BLaER1 treated with 17β-estradiol and CSF1 and Interleukin-3, amounts not matched to agents 10 nM and 100 nM (cell line): ENCODE results near the gene PSMC3IP.
"Not testable (repeated sequence)": the region's sequence is repeated elsewhere in the genome, so short reads cannot be mapped to it uniquely, and the experiment has no call there.

Experiments
- H3K27ac ChIP-seq, 11 experiments: shearing (Covaris generic); formaldehyde crosslinking; 2 replicates each; pipeline ENCODE4 v1.8.1; 2022
- H3K27me3 ChIP-seq, 11 experiments: shearing (Covaris generic); formaldehyde crosslinking; 2 replicates each; pipeline ENCODE4 v1.8.1; 2022
- H3K36me3 ChIP-seq, 11 experiments: shearing (Covaris generic); formaldehyde crosslinking; 2 replicates each; pipeline ENCODE4 v1.8.1; 2022
- H3K4me1 ChIP-seq, 10 experiments: shearing (Covaris generic); formaldehyde crosslinking; 2 replicates each; pipeline ENCODE4 v1.8.1; 2022
- H3K4me2 ChIP-seq, 11 experiments: shearing (Covaris generic); formaldehyde crosslinking; 2 replicates each; pipeline ENCODE4 v1.8.1; 2022
- H3K4me3 ChIP-seq, 10 experiments: shearing (Covaris generic); formaldehyde crosslinking; 2 replicates each; pipeline ENCODE4 v1.8.1; 2022
- H3K9ac ChIP-seq, 11 experiments: shearing (Covaris generic); formaldehyde crosslinking; 2 replicates each; pipeline ENCODE4 v1.8.1; 2022
- H3K9me3 ChIP-seq, 11 experiments: shearing (Covaris generic); formaldehyde crosslinking; replicated peaks in 1 of 11; 2 replicates each; pipeline ENCODE4 v1.8.1; 2022
- H4K20me1 ChIP-seq, 11 experiments: shearing (Covaris generic); formaldehyde crosslinking; 2 replicates each; pipeline ENCODE4 v1.8.1; 2022
- Cebpa-rat ChIP-seq, 11 experiments: shearing (Covaris generic); IDR thresholded peaks; 2 replicates each; pipeline ENCODE4 v1.8.1; 2022

PSMC3IP gene

DNA sequence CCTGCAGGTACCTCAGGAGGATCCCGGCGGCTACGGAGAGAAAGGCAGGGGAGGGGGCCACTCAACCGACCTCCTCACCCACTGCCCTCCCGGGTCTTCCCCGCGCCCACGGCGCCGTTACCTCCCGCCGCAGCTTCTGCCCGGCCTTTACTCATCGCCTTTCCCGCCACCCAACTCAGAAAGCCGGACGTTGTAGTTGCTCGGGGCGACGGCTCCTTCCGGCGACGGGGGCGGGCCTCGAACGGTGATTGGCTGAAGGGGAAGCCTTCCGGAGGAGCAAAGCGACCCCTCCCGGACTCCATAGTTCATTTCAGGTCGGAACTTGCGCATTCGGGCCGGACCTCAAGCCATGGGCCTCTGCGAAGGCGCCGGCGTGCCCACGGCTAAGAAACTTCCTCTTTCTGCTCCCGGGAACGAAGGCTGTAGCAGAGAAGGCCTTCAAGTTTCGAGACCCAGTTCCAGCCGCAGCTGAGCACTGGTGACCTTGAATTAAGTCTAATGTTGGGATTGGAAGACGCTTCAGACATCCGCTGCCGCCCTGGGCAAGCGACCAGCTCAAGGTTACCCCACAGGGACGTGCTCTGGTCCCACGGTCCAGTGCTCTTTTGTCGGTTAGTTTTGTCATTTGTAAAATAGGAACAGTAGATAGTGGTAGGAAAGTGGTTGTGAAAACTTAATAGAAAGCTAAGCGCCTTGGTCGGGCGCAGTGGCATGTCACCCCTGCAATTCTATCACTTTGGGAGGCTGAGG is at the start of gene PSMC3IP:
PSMC3IP (minus strand) TSS at position 198 of the 750 bp plus-strand sequence; CDS start at position 155, 43 bp downstream.
- Histone ChIP-seq H3K4me2 (peak within 1 kb of the TSS; percentile 85 to 98 (median 94)), H4K20me1 (peaks cover 0 to 42% (median 20%) of the 10 kb centered on the region in 11 experiments; a peak in 17 of 22 replicates), H3K9me3 (no peaks in the 10 kb centered on the region), H3K36me3 (peaks cover 58 to 75% (median 69%) of the 10 kb centered on the region in 11 experiments), H3K4me3 (peak within 1 kb of the TSS; percentile 56 to 85 (median 75)), H3K27me3 (no peaks in the 10 kb centered on the region), H3K9ac (peak within 1 kb of the TSS; percentile 84 to 95 (median 90)), H3K4me1 (peaks cover 28 to 73% (median 49%) of the 10 kb centered on the region in 10 experiments), H3K27ac (peak within 1 kb of the TSS; percentile 84 to 97 (median 94))
- TF ChIP-seq Cebpa-rat (IDR thresholded peaks at IDR 0.05): no peak

DNA sequence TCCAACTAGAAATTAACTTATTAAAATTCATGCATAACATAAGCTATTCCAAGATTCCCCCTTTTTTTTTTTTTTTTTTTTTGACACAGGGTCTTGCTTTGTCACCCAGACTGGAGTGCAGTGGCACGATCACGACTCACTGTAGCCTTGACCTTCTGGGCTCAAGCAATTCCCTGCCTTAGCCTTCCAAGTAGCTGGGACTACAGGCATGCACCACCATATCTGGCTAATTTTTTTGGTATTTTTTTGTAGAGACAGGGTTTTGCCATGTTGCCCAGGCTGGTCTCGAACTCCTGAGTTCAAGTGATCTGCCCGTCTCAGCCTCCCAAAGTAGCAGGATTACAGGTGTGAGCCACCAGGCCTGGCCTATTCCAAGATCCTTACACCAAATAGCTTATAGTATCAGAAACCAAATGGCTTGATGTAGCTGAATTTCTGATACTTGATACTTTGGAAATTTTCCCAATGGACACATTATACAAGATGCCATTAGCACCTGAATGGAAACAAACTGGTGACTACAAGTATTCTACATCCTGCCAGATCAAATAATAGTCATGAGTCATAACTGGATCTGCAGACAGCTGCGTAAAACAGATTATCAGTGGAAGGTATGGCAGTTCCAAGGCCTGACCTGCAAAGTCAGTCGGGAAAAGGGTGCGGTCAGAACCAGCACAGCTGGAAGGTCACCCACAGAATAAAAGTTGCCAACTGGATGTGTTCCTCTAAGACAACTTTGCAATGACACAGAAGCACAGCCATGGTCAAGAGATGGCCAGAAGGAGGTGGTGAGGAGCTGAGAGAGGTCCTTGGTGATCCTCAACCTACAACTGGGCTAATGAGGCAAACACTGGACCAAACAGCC is 46.4 kb upstream of the PSMC3IP start:
- no peak for TF ChIP-seq Cebpa-rat (IDR thresholded peaks at IDR 0.05)
- Histone ChIP-seq H3K4me1 (peaks cover 2 to 23% (median 20%) of the 10 kb centered on the region in 10 experiments), H3K4me3 (no peak overlapping the region), H3K4me2 (no peak overlapping the region), H3K9me3 (no peaks in the 10 kb centered on the region), H4K20me1 (no peaks in the 10 kb centered on the region), H3K36me3 (no peaks in the 10 kb centered on the region), H3K27ac (no peak overlapping the region), H3K27me3 (no peaks in the 10 kb centered on the region), H3K9ac (no peak overlapping the region)

- Histone ChIP-seq H3K36me3 (no peaks in the 10 kb centered on the region), H3K4me1 (peaks cover 8 to 30% (median 27%) of the 10 kb centered on the region in 10 experiments), H4K20me1 (no peaks in the 10 kb centered on the region; a peak in 1 of 22 replicates), H3K4me3 (no peak overlapping the region), H3K27me3 (no peaks in the 10 kb centered on the region), H3K27ac (no peak overlapping the region), H3K9me3 (no peaks in the 10 kb centered on the region), H3K9ac (no peak overlapping the region), H3K4me2 (no peak overlapping the region)
- no peak for TF ChIP-seq Cebpa-rat (IDR thresholded peaks at IDR 0.05)
Measured at GRCh38 chr17:42623271-42623670, 45.7 kb upstream of the PSMC3IP start.

- H3K9ac ChIP-seq, H3K27ac ChIP-seq, H3K27me3 ChIP-seq, H3K4me2 ChIP-seq, H4K20me1 ChIP-seq, H3K36me3 ChIP-seq, H3K4me3 ChIP-seq, H3K9me3 ChIP-seq: not testable (repeated sequence)
- H3K4me1 ChIP-seq: peaks cover 15 to 42% (median 40%) of the 10 kb centered on the region in 10 experiments
Measured at GRCh38 chr17:42621987-42622386, 44.5 kb upstream of the PSMC3IP start.

DNA sequence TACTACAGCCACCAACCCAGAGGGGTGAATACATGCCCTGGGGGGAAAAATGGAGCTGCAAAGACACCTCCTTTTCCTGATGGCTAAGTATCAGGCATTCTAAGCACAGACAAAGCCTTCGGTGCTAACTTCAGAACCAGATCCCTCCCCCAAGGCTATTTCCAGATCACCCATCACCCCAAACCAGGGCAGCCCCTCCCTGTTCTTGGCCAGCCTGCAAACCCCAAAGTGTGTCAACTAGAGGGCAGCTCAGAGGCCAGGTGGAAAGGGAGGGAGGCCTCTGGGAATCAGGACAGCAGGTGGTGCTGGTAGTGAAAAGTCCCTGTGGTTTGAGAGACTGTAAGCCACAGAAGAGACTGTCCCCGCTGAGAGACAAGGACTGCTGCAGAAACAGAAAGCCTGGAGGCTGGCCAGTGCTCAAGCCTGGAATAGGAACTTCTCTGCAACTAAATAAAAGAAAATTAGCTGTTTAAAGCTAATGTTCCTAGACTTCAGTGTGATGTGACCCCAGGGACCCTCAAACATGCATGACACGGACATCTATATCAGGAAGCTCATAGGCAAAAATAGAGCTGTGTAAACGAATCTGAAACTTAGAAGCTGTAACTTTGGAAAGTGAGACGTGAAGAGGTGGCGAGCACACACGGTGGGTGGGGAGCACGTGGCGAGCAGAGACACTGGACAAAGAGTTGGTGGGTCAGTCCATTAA is 41.1 kb upstream of the PSMC3IP start:
- no peaks in the 10 kb centered on the region; a peak in 2 of 22 replicates for H4K20me1 ChIP-seq
- H3K9ac ChIP-seq: peak overlapping the region in 8 of 11 experiments; percentile 6 to 56 (median 46); a peak in 14 of 22 replicates
- peak overlapping the region in 7 of 11 experiments; percentile 4 to 63 (median 53); a peak in 12 of 22 replicates for H3K27ac ChIP-seq
- TF ChIP-seq Cebpa-rat (IDR thresholded peaks at IDR 0.05): no peak
- H3K27me3 ChIP-seq: no peaks in the 10 kb centered on the region
- peaks cover 24 to 28% (median 25%) of the 10 kb centered on the region in 11 experiments for H3K36me3 ChIP-seq
- no peaks in the 10 kb centered on the region for H3K9me3 ChIP-seq
- peak overlapping the region; percentile 19 to 89 (median 73) for H3K4me2 ChIP-seq
- peak overlapping the region in 3 of 10 experiments; percentile 16 to 30 (median 19); a peak in 5 of 20 replicates for H3K4me3 ChIP-seq
- H3K4me1 ChIP-seq: peaks cover 15 to 47% (median 45%) of the 10 kb centered on the region in 10 experiments

GRCh38 chr17:42617956-42618431 is 40.5 kb upstream of the PSMC3IP start:
- H3K4me3 ChIP-seq: peak overlapping the region in 3 of 10 experiments; percentile 16 to 30 (median 19); a peak in 5 of 20 replicates
- no peaks in the 10 kb centered on the region for H3K9me3 ChIP-seq
- H3K27me3 ChIP-seq: no peaks in the 10 kb centered on the region
- peak overlapping the region in 7 of 11 experiments; percentile 1 to 56 (median 47); a peak in 14 of 22 replicates for H3K9ac ChIP-seq
- peaks cover 15 to 47% (median 45%) of the 10 kb centered on the region in 10 experiments for H3K4me1 ChIP-seq
- peak overlapping the region; percentile 19 to 89 (median 73) for H3K4me2 ChIP-seq
- H3K27ac ChIP-seq: peak overlapping the region in 6 of 11 experiments; percentile 14 to 63 (median 53); a peak in 12 of 22 replicates
- H3K36me3 ChIP-seq: peaks cover 30 to 34% (median 31%) of the 10 kb centered on the region in 11 experiments
- TF ChIP-seq Cebpa-rat (IDR thresholded peaks at IDR 0.05): no peak
- no peaks in the 10 kb centered on the region; a peak in 2 of 22 replicates for H4K20me1 ChIP-seq

GRCh38 chr17:42613699-42614295 is 36.3 kb upstream of the PSMC3IP start:
- Histone ChIP-seq H3K27ac (no peak overlapping the region), H3K9me3 (no peaks in the 10 kb centered on the region), H3K4me1 (peaks cover 20 to 37% (median 32%) of the 10 kb centered on the region in 10 experiments), H3K4me3 (no peak overlapping the region), H3K4me2 (no peak overlapping the region), H3K36me3 (peaks cover 41 to 56% (median 48%) of the 10 kb centered on the region in 11 experiments), H3K27me3 (no peaks in the 10 kb centered on the region), H3K9ac (no peak overlapping the region), H4K20me1 (peaks cover 0 to 3% (median 0%) of the 10 kb centered on the region in 11 experiments; a peak in 3 of 22 replicates)
- TF ChIP-seq Cebpa-rat (IDR thresholded peaks at IDR 0.05): no peak

- no peak overlapping the region for H3K4me3 ChIP-seq
Measured at GRCh38 chr17:42612013-42612412, 34.5 kb upstream of the PSMC3IP start.

DNA sequence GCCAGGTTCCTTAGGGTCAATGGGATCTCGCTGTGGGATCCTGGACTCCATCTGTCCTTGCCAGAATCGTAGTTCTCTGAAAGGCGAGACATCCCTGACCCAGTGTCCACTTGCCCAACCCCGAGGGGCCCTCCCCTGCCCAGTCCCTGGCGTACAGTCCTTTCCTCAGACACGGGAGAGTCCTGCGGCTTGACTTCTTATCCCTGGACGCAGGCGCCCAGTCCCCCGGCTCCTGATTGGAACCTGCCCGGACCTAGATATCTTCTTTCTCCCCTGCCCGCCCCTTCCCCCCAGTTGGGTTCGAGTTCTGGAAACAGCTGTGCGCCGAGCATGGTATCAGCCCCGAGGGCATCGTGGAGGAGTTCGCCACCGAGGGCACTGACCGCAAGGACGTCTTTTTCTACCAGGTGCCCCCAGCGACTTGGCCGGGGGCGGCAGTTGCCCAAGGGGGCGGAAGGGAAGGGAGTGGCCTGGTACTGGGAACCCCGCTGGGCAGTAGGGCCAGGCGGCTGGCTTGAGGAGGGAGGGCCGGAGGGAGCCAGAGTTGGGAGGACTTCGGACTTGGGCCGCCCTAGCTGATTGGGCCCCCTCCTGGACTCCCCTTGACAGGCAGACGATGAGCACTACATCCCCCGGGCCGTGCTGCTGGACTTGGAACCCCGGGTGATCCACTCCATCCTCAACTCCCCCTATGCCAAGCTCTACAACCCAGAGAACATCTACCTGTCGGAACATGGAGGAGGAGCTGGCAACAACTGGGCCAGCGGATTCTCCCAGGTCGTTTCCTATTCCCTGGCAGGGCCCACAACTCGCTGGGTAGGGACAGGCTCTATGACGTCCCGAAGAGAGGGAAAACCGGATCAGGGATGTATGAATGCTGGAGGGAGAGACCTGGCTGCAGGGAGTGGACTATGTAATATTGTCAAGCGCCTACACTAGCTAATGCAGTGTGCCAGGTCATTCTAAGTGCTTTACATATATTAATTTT is 32.6 kb upstream of the PSMC3IP start:
- H3K27me3 ChIP-seq, H3K9me3 ChIP-seq: not testable (repeated sequence)
- Histone ChIP-seq H3K4me1 (peaks cover 30 to 44% (median 39%) of the 10 kb centered on the region in 10 experiments), H3K4me2 (peak overlapping the region; percentile 87 to 96 (median 92)), H4K20me1 (peaks cover 18 to 38% (median 32%) of the 10 kb centered on the region in 11 experiments; a peak in 16 of 22 replicates), H3K9ac (peak overlapping the region; percentile 78 to 94 (median 88)), H3K4me3 (peak overlapping the region; percentile 79 to 96 (median 86)), H3K27ac (peak overlapping the region; percentile 13 to 90 (median 83); a peak in 20 of 22 replicates), H3K36me3 (peaks cover 31 to 45% (median 38%) of the 10 kb centered on the region in 11 experiments)

More at GRCh38 chr17:42612013-42612412, 34.5 kb upstream of the PSMC3IP start:
- TF ChIP-seq Cebpa-rat (IDR thresholded peaks at IDR 0.05): no peak
- H3K4me2 ChIP-seq: no peak overlapping the region
- no peak overlapping the region for H3K27ac ChIP-seq
- peaks cover 1 to 19% (median 13%) of the 10 kb centered on the region in 11 experiments; a peak in 13 of 22 replicates for H4K20me1 ChIP-seq
- no peak overlapping the region for H3K9ac ChIP-seq
- no peaks in the 10 kb centered on the region for H3K9me3 ChIP-seq
- H3K27me3 ChIP-seq: no peaks in the 10 kb centered on the region
- H3K36me3 ChIP-seq: peaks cover 41 to 56% (median 48%) of the 10 kb centered on the region in 11 experiments
- H3K4me1 ChIP-seq: peaks cover 17 to 33% (median 27%) of the 10 kb centered on the region in 10 experiments
